ENCODE data around the gene PLIN3.
"Not testable (repeated sequence)": the region's sequence is repeated elsewhere in the genome, so short reads cannot be mapped to it uniquely, and the experiment has no call there.

The PLIN3 gene

GRCh38 chr19:4807188-4807587 is 60.3 kb downstream of the PLIN3 start:
- no peak for DNase-seq

DNA sequence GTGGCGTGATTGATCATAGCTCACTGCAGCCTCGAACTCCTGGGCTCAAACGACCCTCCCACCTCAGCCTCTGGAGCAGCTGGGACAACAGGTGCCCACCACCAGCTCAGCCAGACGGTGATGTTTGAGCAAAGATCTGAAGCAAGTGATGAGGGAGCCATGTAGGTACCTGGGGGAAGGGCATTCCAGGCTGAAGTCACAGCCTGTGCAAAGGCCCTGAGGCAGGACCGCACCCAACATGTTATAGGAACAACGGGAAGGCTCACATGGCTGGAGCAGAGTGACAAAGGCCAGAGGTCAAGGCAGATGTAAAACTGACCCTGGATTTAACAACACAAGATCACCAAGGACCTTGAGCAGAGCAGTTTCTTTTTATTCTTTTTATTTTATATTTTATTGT is 61.1 kb downstream of the PLIN3 start:
- no peak for DNase-seq

- not testable (repeated sequence) for DNase-seq
Observed at GRCh38 chr19:4805140-4805539, 62.3 kb downstream of the PLIN3 start.

DNA sequence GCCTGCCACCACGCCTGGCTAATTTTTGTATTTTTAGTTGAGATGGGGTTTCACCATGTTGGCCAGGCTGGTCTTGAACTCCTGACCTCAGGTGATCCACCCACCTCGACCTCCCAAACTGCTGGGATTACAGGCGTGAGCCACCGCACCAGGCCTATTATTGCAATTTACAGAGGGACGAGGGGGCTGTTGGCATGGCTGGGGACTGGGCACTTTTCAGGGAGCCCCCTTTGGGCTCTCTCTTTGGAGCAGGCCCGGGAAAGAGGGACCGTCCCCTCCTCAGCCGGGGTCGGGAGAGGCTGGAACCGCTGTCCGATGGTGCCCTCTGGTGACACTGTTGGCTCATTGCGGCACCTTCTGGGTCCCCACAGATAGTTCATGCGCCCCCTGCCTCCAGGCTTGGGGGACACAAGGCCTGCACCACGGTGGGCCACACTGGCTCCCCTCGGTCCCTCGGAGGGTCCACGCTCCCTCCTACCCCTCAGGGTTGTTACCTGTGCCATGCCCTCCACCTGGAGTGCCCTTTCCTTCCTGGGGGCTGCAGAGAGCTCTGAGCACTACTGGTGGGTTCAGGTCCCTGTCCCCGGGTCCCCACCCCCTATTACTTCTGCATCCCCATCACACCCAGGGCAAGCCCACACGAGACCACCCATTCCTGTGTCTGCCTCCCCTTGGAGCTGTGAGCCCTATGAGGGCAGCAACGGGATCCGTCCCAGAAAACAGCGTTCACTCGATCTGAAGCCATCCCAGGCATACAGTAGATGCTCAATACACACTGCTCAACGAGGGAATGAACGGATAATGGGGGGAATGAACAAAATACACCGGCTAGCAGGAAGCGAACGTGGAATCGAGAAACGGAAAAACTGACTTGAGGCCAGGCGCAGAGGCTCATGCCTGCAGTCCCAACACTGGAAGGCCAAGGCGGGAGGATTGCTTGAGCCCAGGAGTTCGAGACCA is 63.5 kb downstream of the PLIN3 start:
- DNase-seq: peak; percentile 57

DNA sequence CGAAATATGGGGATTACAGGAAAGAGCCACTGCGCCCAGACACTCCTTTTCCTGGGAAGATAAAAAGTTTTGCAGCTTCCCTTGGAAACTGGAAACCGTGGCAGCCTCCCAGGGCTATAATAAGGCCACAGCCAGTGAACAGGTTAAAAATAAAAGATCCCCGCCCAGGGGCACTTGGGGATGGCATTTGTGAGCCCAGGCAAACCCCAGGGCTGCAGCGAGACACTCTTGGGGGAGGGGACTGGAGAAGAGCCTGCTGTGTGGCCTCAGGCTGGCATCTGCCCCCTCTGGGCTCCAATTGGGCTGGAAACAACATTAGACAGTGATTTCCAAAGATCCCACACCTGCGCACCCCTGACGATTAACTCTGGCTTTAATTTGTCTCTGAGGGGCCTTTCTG is 64.8 kb downstream of the PLIN3 start:
- no peak for DNase-seq

- no peak for DNase-seq
Observed at GRCh38 chr19:4801085-4801619, 66.3 kb downstream of the PLIN3 start.

DNA sequence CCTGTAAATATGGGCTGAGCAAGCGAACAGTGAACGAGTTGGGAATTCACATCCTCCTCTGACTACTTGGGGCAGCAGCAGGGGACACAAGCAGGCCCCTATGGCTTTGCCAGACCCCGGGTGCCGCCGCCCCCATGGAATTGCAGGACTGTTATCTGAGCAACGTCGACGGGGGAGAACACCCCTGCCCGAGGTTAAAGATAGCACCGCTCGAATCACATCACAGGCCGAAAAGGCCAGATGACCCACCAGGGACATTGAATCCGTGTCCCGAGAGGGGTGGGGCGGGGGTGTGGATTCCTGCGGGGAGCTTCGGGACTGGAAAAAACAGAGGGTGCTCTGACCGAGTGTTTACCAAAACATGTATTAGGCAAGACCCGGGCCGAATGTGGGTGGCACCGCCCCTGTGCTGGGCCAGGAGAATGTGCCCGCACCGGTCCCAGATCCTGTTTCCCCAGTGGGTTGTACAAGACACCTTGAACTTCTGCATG is 66.8 kb downstream of the PLIN3 start:
- no peak for DNase-seq

DNA sequence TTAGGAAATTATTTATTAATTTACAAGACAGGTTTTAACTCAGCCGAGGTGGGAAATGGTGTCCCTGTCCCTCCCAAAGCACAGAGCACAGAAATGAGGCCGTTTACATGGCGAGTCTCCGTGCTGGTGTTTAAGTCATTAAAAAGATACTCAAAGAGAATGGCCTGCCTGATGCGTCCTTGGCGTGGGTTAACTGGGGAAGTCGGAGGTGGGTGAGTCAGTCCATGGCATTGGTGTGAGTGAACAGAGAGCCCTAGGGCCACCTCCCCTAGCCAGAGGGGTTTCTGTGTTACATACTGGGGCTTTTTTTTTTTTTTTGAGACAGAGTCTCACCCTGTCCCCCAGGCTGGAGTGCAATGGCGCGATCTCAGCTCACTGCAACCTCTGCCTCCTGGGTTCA is 72.1 kb downstream of the PLIN3 start:
- no peak for DNase-seq

DNA sequence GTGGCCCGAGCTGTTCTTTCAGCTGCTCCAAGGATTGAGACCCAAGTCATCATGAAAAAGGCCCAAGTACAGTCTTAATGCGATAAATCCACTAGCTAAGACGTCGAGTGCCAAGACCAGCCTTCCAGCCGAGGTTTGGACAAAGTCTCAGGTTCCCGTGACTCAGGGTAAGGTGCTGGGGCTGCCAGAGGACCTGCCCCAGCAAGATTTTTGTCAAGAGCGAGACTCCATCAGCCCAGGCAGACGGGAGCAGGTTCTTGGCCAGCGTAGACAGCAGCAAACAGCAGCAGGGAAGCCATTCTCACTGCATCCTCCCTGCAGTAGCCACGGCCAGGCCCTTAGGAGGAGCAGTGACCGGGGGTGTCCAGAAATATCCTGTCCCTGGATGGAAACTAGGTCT is 72.5 kb downstream of the PLIN3 start:
- no peak for DNase-seq

GRCh38 chr19:4793278-4793677 is 74.2 kb downstream of the PLIN3 start:
- not testable (repeated sequence) for DNase-seq

GRCh38 chr19:4792866-4793195 is 74.6 kb downstream of the PLIN3 start:
- DNase-seq: not testable (repeated sequence)

GRCh38 chr19:4792019-4792865 is 75.2 kb downstream of the PLIN3 start:
- not testable (repeated sequence) for DNase-seq

DNA sequence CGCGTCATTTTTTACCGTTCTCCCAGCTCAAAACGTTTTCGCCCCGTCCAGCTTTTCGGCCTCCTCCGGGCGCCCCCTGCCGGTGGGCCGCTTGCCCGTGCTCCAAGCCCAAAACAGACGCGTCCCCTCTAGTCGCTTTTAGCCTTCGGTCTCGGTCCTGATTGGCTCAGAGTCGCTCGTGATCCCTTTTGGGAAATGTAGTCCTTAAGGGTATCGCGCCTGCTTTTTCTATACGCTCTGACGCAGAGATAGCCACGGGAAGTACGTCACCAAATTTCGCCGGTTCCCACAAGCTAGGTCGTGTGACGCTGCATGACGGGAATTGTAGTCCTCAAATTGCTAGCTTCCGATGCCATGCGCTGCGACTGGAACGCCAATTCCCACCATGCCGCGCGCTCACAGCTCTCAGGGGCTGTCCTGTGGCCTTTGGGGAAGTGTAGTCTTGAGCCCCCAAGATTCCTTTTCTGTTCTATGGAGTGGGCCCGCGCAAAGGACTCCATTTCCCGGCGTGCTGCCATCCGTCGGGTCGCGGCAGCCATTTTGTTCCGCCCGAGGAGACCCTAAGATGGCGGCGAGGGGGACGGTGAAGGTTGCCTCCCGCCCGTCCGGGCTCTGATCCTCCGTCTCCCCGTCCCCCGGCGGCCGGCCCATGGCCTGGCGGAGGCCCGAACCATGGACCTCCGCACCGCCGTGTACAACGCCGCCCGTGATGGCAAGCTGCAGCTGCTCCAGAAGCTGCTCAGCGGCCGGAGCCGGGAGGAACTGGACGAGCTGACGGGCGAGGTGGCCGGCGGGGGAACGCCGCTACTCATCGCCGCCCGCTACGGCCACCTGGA is 76.1 kb downstream of the PLIN3 start, which contains the start of gene FEM1A:
Gene FEM1A, plus strand, starts transcription at position 552 of the 836 bp plus-strand sequence. Its CDS starts 121 bp downstream, at position 673.
- peak; percentile 100 for DNase-seq
